DMS114 treated with DMSO at 0.1 percent for 48 hours (cell line): ENCODE results near the gene RNF26.
A peak's percentile ranks its signal among the peaks of the same experiment; 100 is the strongest.

Experiments used
- DNase-seq: peaks from one replicate; lab custom pipeline; 2025; ENCODE audit not compliant: unreplicated experiment; lab: John Stamatoyannopoulos, UW

Gene RNF26

DNA sequence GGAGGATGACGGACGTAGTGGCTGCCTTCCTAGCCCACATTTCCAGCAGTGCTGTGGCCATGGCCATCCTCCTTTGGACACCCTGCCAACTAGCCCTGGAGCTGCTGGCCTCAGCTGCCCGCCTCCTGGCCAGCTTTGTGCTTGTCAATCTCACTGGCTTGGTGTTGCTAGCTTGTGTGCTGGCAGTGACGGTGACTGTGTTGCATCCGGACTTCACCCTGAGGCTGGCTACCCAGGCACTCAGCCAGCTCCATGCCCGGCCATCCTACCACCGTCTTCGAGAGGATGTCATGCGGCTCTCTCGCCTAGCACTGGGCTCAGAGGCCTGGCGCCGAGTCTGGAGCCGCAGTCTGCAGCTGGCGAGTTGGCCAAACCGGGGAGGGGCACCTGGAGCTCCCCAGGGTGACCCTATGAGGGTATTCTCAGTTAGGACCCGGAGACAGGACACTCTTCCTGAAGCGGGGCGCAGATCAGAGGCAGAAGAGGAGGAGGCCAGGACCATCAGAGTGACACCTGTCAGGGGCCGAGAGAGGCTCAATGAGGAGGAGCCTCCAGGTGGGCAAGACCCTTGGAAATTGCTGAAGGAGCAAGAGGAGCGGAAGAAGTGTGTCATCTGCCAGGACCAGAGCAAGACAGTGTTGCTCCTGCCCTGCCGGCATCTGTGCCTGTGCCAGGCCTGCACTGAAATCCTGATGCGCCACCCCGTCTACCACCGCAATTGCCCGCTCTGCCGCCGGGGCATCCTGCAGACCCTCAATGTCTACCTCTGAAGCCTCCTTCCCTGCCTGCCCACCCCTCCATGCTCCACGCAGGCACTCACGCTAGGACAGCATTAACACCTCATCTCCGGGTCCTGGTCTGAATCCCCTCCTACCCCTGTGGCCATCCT is 1.6 kb downstream of the RNF26 start:
- no peak for DNase-seq

DNA sequence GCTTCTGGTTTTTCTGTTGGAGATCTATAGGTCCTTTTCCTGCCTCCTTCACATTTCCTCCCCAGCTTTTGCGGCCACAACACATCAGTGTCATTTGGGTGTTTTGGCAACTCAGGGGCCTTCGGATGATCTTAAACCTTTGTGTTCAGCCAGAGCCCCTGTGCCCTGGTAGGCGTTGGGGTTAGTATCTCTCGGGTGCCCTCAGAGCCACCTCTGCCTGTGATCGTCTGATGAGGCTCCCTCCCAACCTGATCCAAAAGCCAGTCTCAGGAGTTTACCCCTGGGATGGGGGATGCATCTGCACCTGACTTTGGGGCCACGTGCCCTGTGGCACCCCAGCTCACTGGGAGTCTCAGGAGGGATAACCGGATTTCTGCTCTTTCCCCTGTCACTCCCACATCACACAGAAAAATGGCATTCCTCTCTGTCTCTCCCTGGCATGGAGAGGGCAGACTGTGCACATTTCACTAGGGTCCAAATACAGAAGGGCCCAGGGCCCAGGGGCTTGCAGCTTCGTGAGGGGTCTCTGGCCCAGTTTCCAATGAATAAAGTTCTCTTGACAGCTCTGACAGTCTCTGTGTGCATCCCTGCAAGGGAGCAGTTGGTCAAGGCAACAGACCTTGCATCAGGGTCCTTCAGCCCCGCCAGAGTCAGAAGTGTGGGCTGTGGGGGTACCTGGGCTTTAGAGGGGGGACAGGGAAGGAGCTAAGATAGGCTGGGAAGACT is 2.6 kb downstream of the RNF26 start:
- no peak for DNase-seq

- DNase-seq, result no peak
Measured at GRCh38 chr11:119337581-119338317, 3.4 kb downstream of the RNF26 start.

- peak; percentile 29 for DNase-seq
Measured at GRCh38 chr11:119338318-119338890, 4.1 kb downstream of the RNF26 start.

DNA sequence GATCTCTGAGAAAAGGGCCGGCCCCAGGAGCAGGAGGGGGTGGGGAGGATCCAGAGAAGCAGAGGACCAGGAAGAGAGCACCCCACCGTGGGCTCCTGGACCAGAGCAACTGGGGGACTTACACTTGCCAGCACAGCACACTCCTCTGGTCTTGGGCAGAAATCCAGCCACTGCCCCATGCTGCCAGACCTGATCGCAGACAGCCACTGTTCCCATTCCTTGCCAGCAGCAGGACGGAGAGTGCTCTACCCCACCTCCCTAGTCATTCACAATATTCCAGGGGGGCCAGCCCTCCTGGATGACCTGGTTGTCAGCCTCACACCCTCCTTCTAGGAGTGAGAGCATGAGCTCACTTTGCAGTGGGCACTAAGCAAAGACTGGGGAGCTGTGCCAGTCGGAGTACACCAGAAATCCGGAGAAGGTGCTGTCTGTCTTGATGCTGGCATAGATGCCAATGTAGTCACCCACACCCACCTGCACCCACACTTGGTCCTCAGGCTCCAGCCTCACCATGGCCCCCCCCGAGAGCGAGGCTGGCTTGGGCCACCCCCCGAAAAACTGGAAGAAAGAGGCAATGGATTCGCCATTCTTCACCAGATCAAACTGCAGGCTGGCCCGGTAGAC is 4.8 kb downstream of the RNF26 start:
- no peak for DNase-seq

GRCh38 chr11:119339589-119340334 is 5.4 kb downstream of the RNF26 start:
- DNase-seq, result peak; percentile 8

- no peak for DNase-seq
Measured at GRCh38 chr11:119340335-119341221, 6.3 kb downstream of the RNF26 start, which contains the start of gene C1QTNF5. Gene C1QTNF5, minus strand, starts transcription at chr11:119340883. Its CDS starts 486 bp downstream, at chr11:119340397.

- no peak for DNase-seq
Measured at GRCh38 chr11:119341222-119342022, 7.1 kb downstream of the RNF26 start.

DNA sequence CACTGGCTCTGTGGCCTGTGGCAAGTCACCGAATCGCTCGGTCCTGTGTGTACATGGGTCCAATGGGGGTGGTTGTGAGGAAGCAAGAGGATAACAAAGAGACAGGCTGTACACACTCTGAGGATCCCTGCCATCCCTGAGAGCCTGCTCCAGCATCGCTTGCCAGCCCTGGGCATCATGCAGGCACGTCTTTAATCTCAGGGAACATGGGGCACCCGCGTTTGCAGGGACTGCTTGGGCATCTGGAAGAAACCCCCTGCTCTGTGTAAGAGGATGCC is 7.6 kb downstream of the RNF26 start:
- no peak for DNase-seq

DNA sequence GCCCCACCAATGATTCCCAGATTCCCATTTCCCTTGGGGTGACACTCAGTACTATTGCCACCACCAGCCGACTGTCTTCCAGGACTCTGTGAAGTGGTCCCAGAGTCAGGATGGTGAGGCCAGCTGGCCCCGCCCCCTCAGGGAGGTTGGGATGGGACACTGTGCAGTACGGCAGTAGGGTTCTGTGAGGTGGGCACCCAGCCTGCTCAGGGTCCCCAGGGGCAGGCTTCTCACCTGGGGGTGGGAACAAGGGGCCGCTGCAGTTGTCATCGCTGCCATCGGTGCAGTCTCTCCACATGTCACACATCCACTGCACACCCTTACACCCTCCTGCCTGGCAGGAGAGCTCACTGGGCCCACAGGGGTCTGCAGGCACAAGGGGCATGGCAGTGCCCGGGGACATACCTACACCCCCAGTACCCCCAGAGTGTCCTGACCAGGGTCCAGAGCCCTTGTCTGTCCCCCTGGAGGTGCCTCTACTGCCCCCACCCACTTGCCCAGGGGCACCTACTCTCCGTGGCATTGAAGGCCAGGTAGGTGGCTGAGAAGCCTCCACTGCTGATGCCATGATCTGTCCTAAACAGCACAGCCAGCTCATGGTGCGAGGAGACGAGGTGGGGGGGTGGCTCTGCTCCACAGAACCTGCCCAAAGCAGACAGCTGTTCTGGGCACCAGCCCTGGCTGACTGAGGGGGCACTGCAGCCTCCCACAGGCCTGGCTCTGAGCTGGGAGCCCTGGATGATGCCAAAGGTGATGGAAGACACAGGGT is 8.2 kb downstream of the RNF26 start:
- DNase-seq, result no peak

DNA sequence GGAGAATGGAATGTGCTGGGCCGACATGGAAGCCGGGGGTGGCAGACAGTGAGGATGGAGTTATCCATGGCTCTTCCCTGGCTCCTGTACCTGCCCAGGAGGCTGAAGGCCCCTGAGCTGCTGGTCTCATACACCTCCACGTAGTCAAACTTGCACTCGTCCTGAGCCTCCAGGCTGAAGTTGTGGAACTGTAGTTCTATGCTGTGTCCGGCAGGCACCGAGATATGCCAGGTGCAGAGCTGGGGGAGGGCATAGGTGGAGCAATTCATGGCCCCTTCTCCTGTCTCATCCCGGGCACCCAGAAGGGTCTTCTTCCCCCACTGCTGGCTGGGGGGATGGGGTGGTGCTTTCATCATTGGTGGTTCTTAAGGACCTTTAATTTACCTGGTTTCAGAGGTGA is 9.4 kb downstream of the RNF26 start:
- no peak for DNase-seq

DNA sequence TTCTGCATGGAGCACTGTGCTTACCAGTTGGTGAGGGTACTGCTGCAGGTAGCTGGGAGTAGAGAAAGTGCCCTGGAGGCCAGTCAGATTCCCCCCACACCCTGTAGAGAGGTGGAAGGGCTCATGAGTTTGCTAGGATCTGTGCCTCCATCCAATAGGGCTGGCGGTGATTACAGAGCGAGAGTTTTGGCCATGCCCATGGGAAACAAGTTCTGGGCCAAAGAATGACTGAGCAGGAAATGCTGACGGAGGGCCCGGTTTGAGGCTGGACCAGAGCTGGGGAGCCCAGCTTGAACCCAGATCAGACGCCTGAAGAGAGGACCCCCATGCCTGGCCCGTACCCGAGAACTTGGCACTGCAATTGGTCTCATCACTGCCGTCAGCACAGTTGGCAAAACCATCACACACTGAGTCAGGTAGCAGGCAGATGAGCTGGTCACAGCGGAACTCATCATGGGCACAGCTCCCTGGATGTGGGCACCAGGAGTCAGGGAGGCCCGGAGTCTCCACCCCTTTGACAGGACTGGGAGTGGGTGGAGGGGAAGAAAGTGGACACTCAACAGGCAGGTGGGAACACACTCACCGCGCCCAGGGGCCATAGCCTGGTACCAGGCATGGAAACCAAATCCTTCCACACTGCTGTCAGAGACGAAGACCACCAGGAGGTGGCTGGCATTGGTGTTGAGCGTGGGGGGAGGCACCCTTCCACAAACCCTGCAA is 10.1 kb downstream of the RNF26 start:
- DNase-seq, result no peak

GRCh38 chr11:119345685-119346084 is 11.4 kb downstream of the RNF26 start:
- no peak for DNase-seq

DNA sequence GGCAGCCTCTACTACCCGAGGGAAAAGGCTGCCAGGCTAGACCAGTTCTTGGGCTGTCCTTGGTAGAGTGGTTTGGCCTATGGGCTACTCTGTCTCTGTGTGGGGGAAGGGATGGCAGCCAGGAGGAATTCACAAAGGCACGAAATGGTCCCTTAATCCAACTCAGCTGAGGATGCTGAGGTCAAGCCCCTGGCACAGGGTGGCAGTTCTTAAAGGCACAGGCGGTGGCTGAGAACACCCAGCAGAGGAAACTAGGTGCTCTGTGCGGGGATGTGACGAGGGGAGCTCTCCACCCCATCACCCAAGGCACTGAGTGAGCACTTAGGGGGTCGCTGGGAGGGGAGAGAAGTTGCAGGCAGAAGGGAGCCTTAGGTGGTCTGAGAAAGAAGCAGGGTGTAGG is 12.3 kb downstream of the RNF26 start, which contains the start of gene MFRP:
Gene MFRP, minus strand, starts transcription at position 101 of the 400 bp plus-strand sequence. CDS start 192 bp downstream, outside the sequence.
- DNase-seq, result no peak

- no peak for DNase-seq
Measured at GRCh38 chr11:119347242-119347641, 12.9 kb downstream of the RNF26 start.

GRCh38 chr11:119347940-119348605 is 13.7 kb downstream of the RNF26 start:
- DNase-seq, result no peak
